Keratinocyte (primary cell): ENCODE data around the gene ABCA12. TPM values are rescaled to one million over a fixed set of nuclear protein-coding genes. Genes with fewer than 3 reads are reported as not detected.

Source experiments
- DNase-seq: peaks from one replicate; pipeline ENCODE4 v3.0.0-alpha.2; 2011; ENCODE audit warnings: low read depth, missing footprints, low spot score
- FAIRE-seq: peaks from 2 replicates; lab custom pipeline; 2011; peaks lifted over from hg19 to GRCh38; lab: Jason Lieb, UNC
- H2AFZ ChIP-seq: 2 replicates; pipeline ENCODE4 v1.6.0; 2012; ENCODE audit warnings: low read length, control low read depth, inconsistent platforms; ENCODE audit not compliant: control insufficient read depth
- H3K27ac ChIP-seq: 2 replicates; pipeline ENCODE4 v1.5.1; 2011; ENCODE audit warnings: low read length; ENCODE audit not compliant: control insufficient read depth, insufficient read depth
- H3K27me3 ChIP-seq: 3 replicates; pipeline ENCODE4 v1.6.0; 2011; ENCODE audit warnings: low read length; ENCODE audit not compliant: control insufficient read depth, insufficient read depth; ENCODE audit errors: extremely low read depth
- H3K36me3 ChIP-seq, 2 experiments: 2 replicates in 1 of 2; 3 replicates in 1 of 2; pipeline ENCODE4 v1.5.1; 2011; ENCODE audit warnings: low read length in 2 of 2, mild to moderate bottlenecking in 1 of 2; ENCODE audit not compliant: control insufficient read depth in 2 of 2, insufficient read depth in 2 of 2; ENCODE audit errors: extremely low read depth in 1 of 2
- H3K4me1 ChIP-seq: 3 replicates; pipeline ENCODE4 v1.5.1; 2011; ENCODE audit warnings: low read length; ENCODE audit not compliant: control insufficient read depth, insufficient read depth; ENCODE audit errors: extremely low read depth
- H3K4me2 ChIP-seq: 3 replicates; pipeline ENCODE4 v1.6.0; 2011; ENCODE audit warnings: low read depth, low read length; ENCODE audit not compliant: control insufficient read depth, insufficient read depth; ENCODE audit errors: extremely low read depth
- H3K4me3 ChIP-seq, 3 experiments: fragments of 200-600 bp in 1 of 3; sonication (generic) in 1 of 3; 2 replicates in 2 of 3; 3 replicates in 1 of 3; pipeline ENCODE4 v1.5.1; 2011 to 2016; ENCODE audit warnings: low read length in 3 of 3, mild to moderate bottlenecking in 3 of 3, control low read depth in 2 of 3, inconsistent platforms in 1 of 3, low read depth in 1 of 3, mixed read lengths in 1 of 3, mixed run types in 1 of 3, moderate library complexity in 1 of 3; ENCODE audit not compliant: control insufficient read depth in 2 of 3, insufficient read depth in 2 of 3; ENCODE audit errors: extremely low read depth in 1 of 3
- H3K79me2 ChIP-seq: 2 replicates; pipeline ENCODE4 v1.6.0; 2012; ENCODE audit warnings: low read length; ENCODE audit not compliant: control insufficient read depth, insufficient read depth
- H3K9ac ChIP-seq: 3 replicates; pipeline ENCODE4 v1.6.0; 2011; ENCODE audit warnings: low read length; ENCODE audit not compliant: control insufficient read depth, insufficient read depth; ENCODE audit errors: extremely low read depth
- H3K9me1 ChIP-seq: 3 replicates; pipeline ENCODE4 v1.6.0; 2011; ENCODE audit warnings: low read length; ENCODE audit not compliant: control insufficient read depth, insufficient read depth; ENCODE audit errors: extremely low read depth
- H3K9me3 ChIP-seq: 2 replicates; pipeline ENCODE4 v1.5.1; 2012; ENCODE audit warnings: low read depth, low read length; ENCODE audit not compliant: control insufficient read depth
- H4K20me1 ChIP-seq: 3 replicates; pipeline ENCODE4 v1.6.0; 2011; ENCODE audit warnings: low read length; ENCODE audit not compliant: control insufficient read depth, insufficient read depth; ENCODE audit errors: extremely low read depth
- CTCF ChIP-seq, 3 experiments: IDR thresholded peaks in 1 of 3; conservative IDR thresholded peaks in 1 of 3; optimal IDR thresholded peaks in 1 of 3; 2 replicates in 2 of 3; 3 replicates in 1 of 3; pipeline versions ENCODE3 to v1.5.1; 2011; ENCODE audit warnings: low read length in 3 of 3, mild to moderate bottlenecking in 3 of 3, moderate library complexity in 2 of 3, control low read depth in 1 of 3, inconsistent platforms in 1 of 3; ENCODE audit not compliant: insufficient read depth in 2 of 3; ENCODE audit errors: extremely low read depth in 1 of 3
- EZH2 ChIP-seq: IDR thresholded peaks from one replicate; pipeline ENCODE4 v1.6.1; 2012; ENCODE audit warnings: inconsistent platforms, mild to moderate bottlenecking, low read length, moderate library complexity
- dilution Hi-C: fragments of 300-500 bp; cut with MboI; formaldehyde crosslinking; loops from one replicate; pipeline ENCODE4 v1.7.0; 2020; ENCODE audit warnings: low sequenced_read_pairs; ENCODE audit not compliant: extremely low pct_ligation_motif_present
- polyA plus RNA-seq, 5 experiments: library from polyadenylated mRNA; depleted of rRNA in 3 of 5; stranded (reverse) in 3 of 5; stranded (forward) in 1 of 5; unstranded in 1 of 5; fragments of >200 nt; gene quantifications; 1 replicate in 1 of 5; 2 replicates in 3 of 5; 3 replicates in 1 of 5; pipeline versions ENCODE4 v1.2.1 to v1.2.3, GENCODE V29; 2011 to 2012; ENCODE audit warnings: missing spikeins in 2 of 5, low read depth in 1 of 5, low replicate concordance in 1 of 5

ABCA12 gene
- polyA plus RNA-seq, 1 donor (not counting 4 experiments of a cell fraction or from before 2014, with no cell fraction given): 10.9 TPM

DNA sequence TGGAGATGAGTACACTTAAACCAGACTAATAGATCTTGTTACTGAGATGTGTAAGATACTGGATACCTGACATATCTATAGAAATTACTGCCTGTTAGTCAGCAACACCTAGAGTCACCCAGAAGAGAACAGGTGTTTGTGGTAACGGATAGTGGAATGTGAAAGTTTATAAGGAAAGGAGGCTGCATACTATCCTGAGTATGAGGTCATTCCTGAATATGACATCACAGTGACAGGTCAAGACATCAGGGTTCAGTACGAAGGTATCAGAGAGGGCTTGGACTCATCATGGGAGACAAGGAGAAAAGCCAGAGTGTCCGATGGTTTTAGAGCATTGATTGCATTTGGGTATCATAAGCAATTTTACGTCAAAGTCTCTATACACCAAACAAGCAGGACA lies 55.3 kb downstream of the ABCA12 start:
- no peak overlapping the region for H3K9ac ChIP-seq
- H3K9me1 ChIP-seq: no peaks in the 10 kb centered on the region
- DNase-seq (no peak), FAIRE-seq (no peak)
- no peaks in the 10 kb centered on the region for H3K79me2 ChIP-seq
- H3K27ac ChIP-seq: no peak overlapping the region
- no peaks in the 10 kb centered on the region for H3K9me3 ChIP-seq
- no peak overlapping the region for H2AFZ ChIP-seq
- dilution Hi-C loops: no loop called here
- H3K27me3 ChIP-seq: no peaks in the 10 kb centered on the region
- no peak overlapping the region for H3K4me2 ChIP-seq
- TF ChIP-seq EZH2: no peak
- TF ChIP-seq CTCF (optimal IDR thresholded peaks at IDR 0.05 in 1 of 3, IDR thresholded peaks at IDR 0.05 in 1 of 3, conservative IDR thresholded peaks at IDR 0.05 in 1 of 3; ENCODE audit: extremely low read depth in 1 of 3, insufficient read depth in 2 of 3, low read length in 3 of 3): no peak
- H4K20me1 ChIP-seq: no peaks in the 10 kb centered on the region
- no peaks in the 10 kb centered on the region for H3K4me1 ChIP-seq
- no peak overlapping the region for H3K4me3 ChIP-seq
- H3K36me3 ChIP-seq: no peaks in the 10 kb centered on the region

- Histone ChIP-seq H3K4me3 (no peak overlapping the region), H3K9ac (no peak overlapping the region), H3K27ac (no peak overlapping the region), H3K9me3 (no peaks in the 10 kb centered on the region), H3K36me3 (no peaks in the 10 kb centered on the region), H2AFZ (no peak overlapping the region), H4K20me1 (no peaks in the 10 kb centered on the region), H3K79me2 (no peaks in the 10 kb centered on the region), H3K27me3 (no peaks in the 10 kb centered on the region), H3K9me1 (no peaks in the 10 kb centered on the region), H3K4me2 (no peak overlapping the region), H3K4me1 (no peaks in the 10 kb centered on the region)
- no peak for DNase-seq
- dilution Hi-C loops: no loop called here
- peak; percentile 46 for FAIRE-seq
- TF ChIP-seq CTCF (optimal IDR thresholded peaks at IDR 0.05 in 1 of 3, IDR thresholded peaks at IDR 0.05 in 1 of 3, conservative IDR thresholded peaks at IDR 0.05 in 1 of 3; ENCODE audit: extremely low read depth in 1 of 3, insufficient read depth in 2 of 3, low read length in 3 of 3) (no peak), EZH2 (no peak)
These were observed 56.0 kb downstream of the ABCA12 start for GRCh38 chr2:215082446-215082845.
